Measurements from ENCODE around the gene TMEM176A.
A peak's percentile ranks its signal among the peaks of the same experiment; 100 is the strongest.

Gene TMEM176A

DNA sequence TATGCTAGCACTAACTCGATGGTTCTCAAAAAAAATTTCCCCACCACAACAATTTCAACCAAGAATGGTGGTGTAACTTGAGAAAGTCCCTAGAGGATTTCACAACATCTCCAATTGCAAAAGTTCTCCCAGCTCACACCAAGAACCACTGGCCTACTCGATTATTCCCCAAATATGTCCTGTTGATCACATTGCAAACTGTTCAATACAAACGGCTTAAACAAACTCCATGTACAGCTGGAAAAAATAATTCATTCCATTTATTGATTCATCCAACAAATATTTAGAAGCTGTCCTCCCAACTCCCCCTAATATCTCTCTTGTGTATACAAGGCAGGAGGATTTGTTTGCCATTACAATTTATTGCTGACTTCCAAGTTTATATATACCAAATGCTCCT is 19.5 kb upstream of the TMEM176A start:
- TF ChIP-seq, protein P1, sequence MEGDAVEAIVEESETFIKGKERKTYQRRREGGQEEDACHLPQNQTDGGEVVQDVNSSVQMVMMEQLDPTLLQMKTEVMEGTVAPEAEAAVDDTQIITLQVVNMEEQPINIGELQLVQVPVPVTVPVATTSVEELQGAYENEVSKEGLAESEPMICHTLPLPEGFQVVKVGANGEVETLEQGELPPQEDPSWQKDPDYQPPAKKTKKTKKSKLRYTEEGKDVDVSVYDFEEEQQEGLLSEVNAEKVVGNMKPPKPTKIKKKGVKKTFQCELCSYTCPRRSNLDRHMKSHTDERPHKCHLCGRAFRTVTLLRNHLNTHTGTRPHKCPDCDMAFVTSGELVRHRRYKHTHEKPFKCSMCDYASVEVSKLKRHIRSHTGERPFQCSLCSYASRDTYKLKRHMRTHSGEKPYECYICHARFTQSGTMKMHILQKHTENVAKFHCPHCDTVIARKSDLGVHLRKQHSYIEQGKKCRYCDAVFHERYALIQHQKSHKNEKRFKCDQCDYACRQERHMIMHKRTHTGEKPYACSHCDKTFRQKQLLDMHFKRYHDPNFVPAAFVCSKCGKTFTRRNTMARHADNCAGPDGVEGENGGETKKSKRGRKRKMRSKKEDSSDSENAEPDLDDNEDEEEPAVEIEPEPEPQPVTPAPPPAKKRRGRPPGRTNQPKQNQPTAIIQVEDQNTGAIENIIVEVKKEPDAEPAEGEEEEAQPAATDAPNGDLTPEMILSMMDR (conservative IDR thresholded peaks at IDR 0.05): no peak
- TF ChIP-seq ZFX (IDR thresholded peaks at IDR 0.05): no peak
- H3K27ac ChIP-seq: no peak overlapping the region

DNA sequence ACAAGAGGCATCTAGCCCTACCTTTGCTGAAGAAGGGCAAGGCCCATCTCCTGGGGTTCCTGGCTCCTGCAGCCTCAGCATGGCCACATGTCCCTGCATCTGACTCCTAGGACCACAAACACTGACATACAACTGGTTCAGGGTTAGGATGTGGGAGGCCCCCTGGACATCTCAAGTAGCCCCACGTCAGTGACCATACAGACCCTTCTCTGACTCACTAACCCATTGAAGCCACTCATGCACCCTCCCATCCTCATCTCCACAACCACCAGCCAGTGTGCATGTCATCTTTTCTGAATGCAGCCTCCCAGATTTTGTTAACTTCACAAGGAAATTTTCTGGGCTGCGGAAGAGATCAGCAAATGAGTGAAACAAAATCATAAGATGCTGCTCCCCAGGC is 18.6 kb upstream of the TMEM176A start:
- H3K27ac ChIP-seq: no peak overlapping the region
- TF ChIP-seq, protein P1 (conservative IDR thresholded peaks at IDR 0.05): no peak
- TF ChIP-seq ZFX (IDR thresholded peaks at IDR 0.05): no peak

DNA sequence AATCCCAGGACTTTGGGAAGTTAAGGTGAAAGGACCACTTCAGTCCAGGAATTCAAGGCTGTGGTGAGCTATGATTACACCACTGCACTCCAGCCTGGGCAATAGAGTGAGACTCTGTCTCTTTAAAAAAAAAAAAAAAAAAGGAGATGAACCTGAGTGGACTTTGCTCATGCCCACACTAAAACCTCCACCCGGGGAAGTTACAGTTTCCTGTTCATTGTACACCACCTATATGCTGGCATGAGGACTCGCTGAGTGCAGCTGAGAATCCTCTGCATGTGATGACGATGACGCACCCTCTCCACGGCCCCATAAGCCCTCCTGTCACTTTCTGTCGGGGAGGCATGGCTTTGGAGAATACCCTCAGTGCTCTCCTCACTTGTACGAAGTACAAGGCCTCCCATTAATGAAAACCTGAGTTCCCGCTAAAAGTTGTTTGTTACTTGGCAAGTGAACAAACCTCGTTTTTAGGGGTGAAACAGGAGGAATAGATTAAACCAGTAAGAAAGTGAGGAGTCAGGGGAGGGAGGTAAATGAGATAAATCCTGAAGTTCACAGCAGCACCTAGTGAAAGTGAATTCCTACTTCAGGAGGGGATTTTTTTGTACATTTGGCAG is 16.3 kb upstream of the TMEM176A start:
- TF ChIP-seq, protein P1 (conservative IDR thresholded peaks at IDR 0.05): no peak
- TF ChIP-seq ZFX (IDR thresholded peaks at IDR 0.05): no peak
- no peak overlapping the region for H3K27ac ChIP-seq

DNA sequence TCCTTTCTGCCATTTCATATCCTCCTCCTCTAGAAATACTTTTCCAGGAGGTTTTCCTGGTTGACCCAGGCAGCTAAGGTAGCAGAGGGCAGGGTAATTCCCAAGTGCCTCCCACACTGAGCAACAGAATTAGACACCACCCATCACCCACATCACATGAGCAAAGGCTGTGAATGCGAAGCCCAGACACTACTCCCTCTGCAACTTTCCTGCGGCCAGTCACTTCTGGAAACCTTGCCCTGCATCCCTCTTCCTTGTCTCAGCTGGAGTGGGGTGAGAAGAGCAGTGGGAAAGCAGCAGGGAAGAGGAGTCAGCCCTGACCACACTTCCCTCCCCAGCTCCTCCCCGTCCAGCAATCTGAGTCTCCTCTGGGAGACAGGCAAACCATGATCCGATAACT is 15.6 kb upstream of the TMEM176A start:
- H3K27ac ChIP-seq: no peak overlapping the region
- TF ChIP-seq ZFX (IDR thresholded peaks at IDR 0.05): no peak
- TF ChIP-seq, protein P1 (conservative IDR thresholded peaks at IDR 0.05): no peak

DNA sequence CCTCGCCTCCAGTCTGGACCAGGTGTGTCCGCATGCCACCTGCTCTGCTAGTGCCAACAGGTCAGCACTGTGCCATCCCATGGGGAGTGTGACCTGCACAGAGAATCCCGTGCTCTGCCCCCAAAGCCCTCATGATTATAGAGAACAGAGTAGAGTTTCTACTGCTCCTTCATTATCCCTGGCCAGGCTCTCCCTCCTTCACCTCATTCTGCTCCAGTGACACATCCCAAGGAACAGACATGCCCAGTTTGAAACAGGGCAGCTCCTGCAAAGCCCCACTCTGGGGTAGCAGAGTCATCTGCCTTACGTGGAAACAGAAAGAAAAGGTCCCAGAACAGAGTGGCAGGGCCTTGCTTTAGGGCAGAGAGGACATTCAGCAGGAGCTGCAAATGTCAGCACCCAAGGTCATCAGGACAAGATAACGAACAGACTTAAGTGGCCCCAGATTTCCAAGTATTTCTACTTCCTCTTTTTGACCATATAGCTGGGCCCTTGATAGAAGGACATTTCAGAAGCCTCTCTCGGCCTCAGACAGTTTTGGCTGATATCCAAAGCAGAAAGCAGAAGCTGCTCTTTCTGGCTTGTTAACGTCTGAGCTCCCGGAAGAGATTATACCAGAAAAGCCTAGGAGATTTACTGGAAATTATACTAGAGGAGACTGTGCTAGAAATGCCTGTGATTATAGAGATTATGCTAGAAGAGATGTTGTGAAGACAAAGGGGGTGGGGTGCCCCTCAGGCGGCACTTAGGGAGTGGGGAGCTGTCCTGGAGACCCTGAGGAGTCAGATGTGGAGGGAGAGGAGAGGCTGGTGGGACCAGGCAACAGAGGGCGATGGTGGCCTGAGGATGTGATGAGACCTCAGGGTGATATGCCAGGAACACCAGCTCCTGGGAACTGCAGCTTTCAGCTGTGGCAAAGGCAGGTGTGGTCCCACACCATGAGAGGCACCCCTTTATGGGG is 13.0 kb upstream of the TMEM176A start:
- H3K27ac ChIP-seq: peak overlapping the region; percentile 7; the same call in 1 of the 2 replicates
- TF ChIP-seq, protein P1 (conservative IDR thresholded peaks at IDR 0.05): no peak; the same call in 1 of the 2 replicates
- no peak for TF ChIP-seq ZFX (IDR thresholded peaks at IDR 0.05)

DNA sequence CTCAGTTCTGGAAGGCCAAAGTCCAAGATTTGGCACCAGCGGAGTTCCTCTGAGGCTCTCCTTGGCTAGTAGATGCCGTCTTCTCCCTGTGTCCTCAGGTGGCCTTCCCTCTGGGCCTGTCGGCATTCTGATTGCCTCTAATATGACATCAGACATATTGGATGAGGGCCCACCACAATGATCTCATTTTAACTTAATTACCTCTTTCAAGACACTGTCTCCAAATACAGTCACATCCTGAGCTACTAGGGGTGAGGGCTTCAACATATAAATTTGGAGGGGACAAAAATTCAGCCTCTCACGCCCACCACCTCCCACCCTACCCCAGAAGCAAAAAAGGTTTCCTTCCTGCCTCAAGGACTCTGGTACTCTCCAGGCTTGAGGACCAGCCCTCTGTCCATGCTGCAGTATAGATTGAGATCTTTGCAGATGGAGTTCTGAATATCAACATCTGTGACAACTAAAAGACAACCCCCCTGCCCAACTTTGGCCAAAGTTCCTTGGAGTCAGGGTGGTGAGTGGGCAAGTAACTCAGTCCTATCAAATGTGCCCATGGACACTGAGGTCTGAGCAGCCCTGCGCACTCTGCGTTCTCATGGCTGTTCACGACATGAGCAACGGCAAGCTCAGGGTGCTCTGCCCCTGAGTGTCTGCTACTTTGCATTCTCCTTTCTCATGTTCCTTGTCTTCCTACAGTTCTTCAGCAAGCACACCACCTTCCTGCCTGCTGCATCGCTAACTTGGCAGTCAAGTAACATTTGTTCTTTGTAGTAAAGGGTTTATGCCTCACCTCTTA is 11.9 kb upstream of the TMEM176A start:
- H3K27ac ChIP-seq: peak overlapping the region; percentile 7; the same call in 1 of the 2 replicates
- TF ChIP-seq, protein P1 (conservative IDR thresholded peaks at IDR 0.05): no peak
- TF ChIP-seq ZFX (IDR thresholded peaks at IDR 0.05): no peak

Measured in C4-2B (cell line).